T47D (cell line): ENCODE results near the gene UBAC2.

ENCODE experiments used
- DNase-seq, 2 experiments: peaks; one replicate each; pipeline versions ENCODE4 v3.0.0 to v3.0.0-alpha.2; 2011 to 2012; ENCODE audit warnings: low read depth in 1 of 2, low spot score in 1 of 2
- JUND ChIP-seq: IDR thresholded peaks from 2 replicates; pipeline ENCODE4 v1.6.1; 2012; ENCODE audit warnings: low read depth
- in situ Hi-C: cut with HindIII; loops from 2 replicates; pipeline ENCODE4 v1.10.0; 2016; ENCODE audit warnings: low sequenced_read_pairs, low pct_unique_long_range_greater_than_20kb

UBAC2 gene

DNA sequence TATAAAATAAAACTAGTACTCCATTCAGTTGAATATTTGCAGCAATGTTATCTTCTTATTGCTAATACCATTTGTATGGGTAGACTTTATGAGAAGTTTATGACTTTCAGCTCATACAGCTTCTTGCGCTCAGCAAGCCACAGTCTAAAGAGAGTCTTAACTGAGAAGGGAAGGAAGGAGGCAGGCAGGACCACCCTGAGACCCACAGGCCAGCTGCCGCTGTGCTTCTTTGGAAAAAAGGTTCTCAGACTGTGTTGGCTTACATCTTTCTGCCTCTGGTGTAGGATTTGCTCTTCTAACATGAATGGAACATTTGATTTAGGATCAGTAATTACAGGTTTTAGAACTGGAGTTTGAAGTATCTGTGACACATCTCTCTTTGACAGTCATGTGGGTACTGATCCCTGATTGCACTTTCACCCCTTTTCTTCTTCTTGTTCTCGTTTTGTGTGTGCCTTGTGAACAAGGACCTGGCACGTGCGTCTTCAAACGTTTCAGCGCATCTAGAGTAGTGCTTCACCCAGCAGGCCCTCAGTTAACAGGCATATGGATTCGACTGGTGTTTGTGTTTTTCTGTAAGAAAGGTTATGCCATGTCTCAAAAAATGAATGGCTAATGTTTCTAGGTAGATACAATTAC lies 64.6 kb downstream of the UBAC2 start:
- TF ChIP-seq JUND: no peak
- in situ Hi-C loops: no loop called here
- no peak for DNase-seq

DNA sequence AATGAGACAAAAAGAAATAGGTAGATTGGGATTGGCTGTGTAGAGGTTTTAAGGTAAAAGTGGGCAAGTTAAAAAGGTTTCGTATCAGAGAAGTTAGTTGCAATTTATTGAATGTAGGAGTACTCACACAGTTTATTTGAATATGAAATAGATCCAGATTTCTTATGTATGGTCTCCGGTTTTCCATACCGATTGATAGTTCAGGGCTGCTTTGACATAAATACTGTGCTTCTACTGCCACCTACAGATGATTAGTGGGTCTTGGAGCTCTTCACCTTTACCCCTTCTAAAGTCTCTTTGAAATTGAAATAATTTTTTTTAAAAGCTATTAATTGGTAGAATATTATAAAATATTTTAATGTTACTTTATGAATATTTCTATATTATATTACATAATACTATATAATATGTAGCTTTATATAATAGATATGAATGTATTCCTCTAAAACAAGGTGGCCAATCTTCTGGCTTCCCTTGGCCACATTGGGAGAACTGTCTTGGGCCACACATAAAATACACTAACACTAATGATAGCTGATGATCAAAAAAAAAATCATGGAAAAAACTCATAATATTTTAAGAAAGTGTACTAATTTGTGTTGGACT lies 65.3 kb downstream of the UBAC2 start:
- in situ Hi-C loops: no loop called here

DNA sequence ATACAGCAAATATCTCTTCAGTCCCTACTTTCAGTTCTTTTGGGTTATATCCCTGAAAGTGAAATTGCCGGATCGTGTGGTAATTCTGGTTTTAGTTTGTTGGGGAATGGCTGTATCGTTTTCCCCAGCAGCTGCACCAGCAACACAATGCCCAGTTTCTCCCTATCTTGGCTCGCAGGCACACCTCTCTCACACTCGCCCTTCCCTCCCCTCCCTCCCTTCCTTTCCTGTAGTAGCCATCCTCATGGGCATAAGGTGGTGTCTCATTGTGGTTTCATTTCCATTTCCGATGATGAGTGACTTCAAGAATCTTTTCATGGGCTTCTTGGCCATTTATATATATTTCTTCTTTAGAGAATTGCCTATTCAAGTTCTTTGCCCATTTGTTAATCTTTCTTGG lies 66.2 kb downstream of the UBAC2 start:
- in situ Hi-C loops: no loop called here
- TF ChIP-seq JUND: no peak
- DNase-seq: no peak

More for the DNA sequence above, 65.3 kb downstream of the UBAC2 start:
- peak; percentile 28 to 66 for DNase-seq
- no peak for TF ChIP-seq JUND

DNA sequence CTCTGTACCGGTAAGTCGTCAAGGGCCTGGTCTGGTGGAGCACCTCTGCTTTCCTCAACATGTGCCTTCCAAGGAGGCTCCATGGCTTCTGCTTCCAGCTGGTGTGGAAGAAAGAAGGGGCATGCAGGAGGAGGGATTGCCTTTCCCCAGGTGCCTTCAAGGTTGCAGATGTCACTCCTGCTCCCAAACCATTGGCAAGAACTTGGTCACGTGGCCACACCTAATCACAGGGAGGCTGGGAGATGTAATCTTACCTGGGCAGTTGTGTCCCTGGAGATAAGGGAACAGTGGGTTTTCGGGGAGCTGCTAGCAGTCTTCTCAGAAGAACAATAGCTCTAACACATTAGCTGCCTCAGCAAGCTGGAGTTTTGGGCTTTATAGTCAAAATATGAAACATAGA lies 67.3 kb downstream of the UBAC2 start:
- DNase-seq: no peak
- TF ChIP-seq JUND: no peak
- in situ Hi-C loops: no loop called here

DNA sequence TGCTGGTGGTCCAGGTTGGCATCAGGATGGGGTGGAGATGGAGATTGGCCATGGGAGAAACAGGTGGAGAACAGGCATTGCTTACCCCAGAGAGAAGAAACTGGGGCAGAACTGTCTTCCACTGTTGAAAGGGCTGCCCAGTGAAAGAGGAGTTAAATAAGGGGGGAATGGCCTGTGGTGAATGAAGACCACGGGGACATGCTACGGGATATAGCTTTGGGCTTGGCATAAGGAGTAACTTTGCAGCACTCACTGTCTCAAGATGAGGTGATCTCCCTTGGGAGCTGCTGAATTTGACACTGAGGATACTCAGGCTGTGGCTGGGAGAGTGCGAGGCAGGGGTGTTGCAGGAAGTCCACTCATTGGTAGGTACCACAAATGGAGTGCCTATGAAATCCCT lies 68.2 kb downstream of the UBAC2 start:
- TF ChIP-seq JUND: no peak
- in situ Hi-C loops: no loop called here
- no peak for DNase-seq

DNA sequence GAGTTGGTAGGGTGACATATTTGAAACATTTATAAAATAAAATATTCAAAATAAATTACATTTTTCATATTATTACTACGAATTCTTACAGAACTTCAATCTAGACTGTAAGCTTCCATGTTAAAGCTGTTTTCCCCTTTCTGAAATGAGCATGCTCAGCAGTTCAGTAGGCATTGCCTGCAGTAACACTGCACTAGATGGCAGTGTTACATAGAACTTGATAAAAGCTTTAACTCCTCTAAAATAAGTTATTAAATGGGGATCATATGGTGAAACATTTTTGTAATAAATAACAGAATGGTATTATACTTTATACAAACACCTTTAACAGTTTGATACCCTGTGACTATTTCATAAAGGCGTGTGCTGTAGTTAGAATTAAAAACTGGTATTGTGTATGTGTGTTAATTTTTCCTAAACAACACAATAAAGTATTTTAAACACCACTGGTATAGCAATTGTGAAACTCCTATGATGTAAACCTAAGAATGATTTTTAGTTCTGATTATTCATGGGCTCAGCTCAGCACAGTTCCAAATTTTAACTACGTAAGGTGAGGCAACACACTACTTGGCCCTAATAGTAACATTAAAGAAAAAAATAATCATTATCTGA lies 69.1 kb downstream of the UBAC2 start:
- TF ChIP-seq JUND: no peak
- in situ Hi-C loops: no loop called here
- peak in 1 of 2 experiments; percentile 54 for DNase-seq

DNA sequence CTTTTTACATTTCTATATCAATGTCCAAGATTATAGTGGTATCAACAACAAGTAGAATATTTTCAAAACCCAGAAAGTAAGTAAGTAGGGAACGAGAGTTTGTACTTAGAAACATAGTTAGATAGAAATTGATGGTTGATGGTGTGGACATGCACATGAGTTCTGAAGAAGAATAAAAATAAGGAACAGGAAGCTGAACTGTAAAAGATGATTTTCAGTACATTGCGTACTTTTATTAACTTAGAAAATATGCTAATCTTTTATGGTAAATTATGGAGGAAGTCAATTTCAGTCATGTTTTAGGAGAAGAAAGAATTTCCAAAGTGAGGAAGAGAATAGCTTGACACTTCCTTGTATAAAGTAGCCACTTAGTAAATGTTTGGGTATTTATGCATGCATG lies 69.9 kb downstream of the UBAC2 start:
- no peak for TF ChIP-seq JUND
- in situ Hi-C loops: no loop called here
- no peak for DNase-seq

DNA sequence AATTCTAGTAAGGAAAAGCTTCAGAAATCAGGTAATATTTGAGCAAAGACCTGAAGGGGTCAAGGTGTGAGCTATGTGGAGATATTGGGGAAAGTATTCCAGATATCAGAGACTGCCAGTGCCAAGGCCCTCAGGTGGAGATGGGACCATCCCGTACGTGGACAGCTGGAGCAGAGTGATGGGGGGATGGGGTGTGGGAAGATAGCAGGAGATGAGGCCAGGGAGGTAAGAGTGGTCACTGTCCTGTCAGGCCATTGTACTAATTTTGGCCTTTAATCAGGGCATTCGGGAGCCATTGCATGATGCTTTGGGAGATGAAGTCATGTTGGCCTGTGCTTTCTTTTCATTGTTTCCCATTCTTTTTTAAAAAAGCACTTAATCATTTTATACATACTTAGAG lies 70.6 kb downstream of the UBAC2 start:
- no peak for TF ChIP-seq JUND
- in situ Hi-C loops: no loop called here
- DNase-seq: no peak

DNA sequence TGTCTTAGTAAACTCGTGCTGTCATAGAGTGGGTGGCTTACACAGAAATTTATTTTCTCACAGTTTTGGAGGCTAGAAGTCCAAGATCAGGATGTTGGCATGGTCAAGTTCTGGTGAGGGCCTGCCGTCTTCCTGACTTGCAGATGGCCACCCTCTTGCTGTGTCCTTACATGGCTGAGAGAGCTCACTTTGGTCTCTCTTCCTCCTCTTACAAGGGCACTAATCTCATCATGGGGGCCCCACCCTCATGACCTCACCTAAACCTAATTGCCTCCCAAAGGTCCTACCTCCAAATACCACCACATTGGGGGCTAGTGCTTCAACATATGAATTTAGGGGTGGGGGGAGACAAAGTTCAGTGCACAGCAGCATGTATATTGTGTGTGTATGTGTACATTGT lies 71.8 kb downstream of the UBAC2 start:
- no peak for TF ChIP-seq JUND
- in situ Hi-C loops: no loop called here
- DNase-seq: no peak

DNA sequence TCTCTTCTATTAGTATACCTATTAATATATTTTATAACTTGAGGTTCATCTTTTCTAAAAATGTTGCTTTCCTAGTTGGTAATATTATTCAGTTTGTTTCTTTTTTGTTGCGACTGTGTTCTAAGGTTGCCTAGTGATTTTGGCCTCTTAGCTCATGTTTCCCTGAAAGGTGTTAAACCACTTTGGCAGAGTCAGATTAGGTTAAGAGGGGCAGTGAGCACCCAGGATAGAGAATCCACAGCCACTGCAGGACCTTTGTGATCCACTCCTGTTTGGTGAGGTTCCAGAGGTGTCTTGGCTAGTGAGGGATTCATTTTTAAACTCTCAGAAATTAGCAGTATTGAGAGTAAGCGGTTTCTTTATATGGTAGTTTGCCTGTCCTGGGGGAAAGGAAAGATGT lies 72.5 kb downstream of the UBAC2 start:
- in situ Hi-C loops: no loop called here
- TF ChIP-seq JUND: no peak
- DNase-seq: no peak

DNA sequence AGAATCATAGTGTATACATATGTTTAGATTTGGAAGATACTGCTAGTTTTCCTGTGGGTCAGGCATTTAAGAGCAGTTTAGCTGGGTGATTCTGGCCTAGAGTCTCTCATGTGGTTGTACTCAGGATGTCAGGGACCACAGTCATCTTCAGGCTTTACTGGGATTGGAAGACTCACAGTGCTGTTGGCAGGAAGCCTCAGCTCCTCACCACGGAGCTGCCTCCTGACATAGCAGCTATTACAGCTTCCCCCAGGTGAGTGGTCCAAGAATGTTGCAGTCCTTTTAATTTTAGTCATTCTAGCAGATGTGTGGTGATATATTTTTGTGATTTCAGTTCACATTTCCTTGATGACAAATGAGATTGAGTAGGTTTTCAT lies 74.4 kb downstream of the UBAC2 start:
- no peak for TF ChIP-seq JUND
- in situ Hi-C loops: no loop called here
- DNase-seq: no peak

DNA sequence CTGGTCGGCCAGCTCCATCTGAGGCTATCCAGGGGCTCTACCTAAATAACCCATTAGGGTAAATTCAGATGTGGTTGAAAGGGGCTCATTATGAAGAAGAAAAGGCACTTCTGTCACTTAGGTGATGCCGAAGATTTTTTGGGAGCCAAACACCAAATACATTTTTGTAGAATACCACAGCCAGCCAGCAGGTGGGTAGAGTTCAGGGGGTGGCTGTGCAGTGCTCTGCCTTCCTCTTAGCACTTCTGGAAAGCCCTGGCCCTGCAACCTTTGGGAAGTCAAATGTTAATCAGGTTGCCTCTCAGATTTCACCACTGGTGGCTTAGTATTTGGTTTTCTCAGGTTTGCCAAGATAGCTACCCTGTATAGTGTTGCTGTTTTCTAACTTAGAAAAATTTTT lies 76.1 kb downstream of the UBAC2 start:
- DNase-seq: no peak
- no peak for TF ChIP-seq JUND
- in situ Hi-C loops: no loop called here

DNA sequence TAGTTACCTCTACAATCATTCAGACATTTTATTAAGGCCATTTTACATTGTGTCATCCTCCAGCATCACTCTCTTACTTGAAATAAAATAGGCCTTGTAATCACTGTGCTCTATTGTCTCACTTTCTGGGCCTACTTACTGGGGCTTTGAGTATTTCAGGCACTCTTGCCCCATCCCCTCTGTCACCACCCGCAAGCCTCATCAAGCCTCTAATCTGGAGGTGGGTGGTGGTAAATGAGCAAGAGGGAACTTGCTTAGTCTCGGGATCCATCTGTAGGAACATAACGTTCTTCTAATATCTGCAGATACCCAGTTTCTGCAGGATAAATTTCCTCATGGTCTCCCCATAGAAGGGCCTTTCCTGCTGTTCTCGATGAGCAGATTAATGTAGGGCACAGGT lies 77.0 kb downstream of the UBAC2 start:
- in situ Hi-C loops: no loop called here
- no peak for TF ChIP-seq JUND
- no peak for DNase-seq
